WTC11 (cell line): ENCODE measurements around the gene CD3G. TPM values are rescaled to one million over a fixed set of nuclear protein-coding genes. Genes with fewer than 3 reads are reported as not detected.

Experiments
- ATAC-seq: fragments of 200-7000 bp; cut with Tn5 transposase; 2 replicates; pipeline ENCODE4 v1.10.0; 2021; ENCODE audit warnings: mild to moderate bottlenecking, moderate library complexity
- CTCF ChIA-PET: fragments of 300-600 bp; sonication (Branson Sonifier 250); formaldehyde crosslinking; loops from one replicate; lab custom pipeline; 2021; ENCODE audit warnings: antibody characterized with exemption; lab: Charles Lee
- POLR2A ChIA-PET: fragments of 350-600 bp; sonication (Branson Sonifier 250); formaldehyde crosslinking; loops from one replicate; lab custom pipeline; 2021; ENCODE audit warnings: antibody characterized with exemption; lab: Charles Lee
- DNase-seq: peaks from one replicate; pipeline ENCODE4 v3.0.0; 2021; ENCODE audit warnings: low spot score
- H3K27ac Mint-ChIP-seq: 2 replicates; pipeline ENCODE4 v1.8.0; 2021; ENCODE audit warnings: mixed read lengths
- H3K27me3 Mint-ChIP-seq: 2 replicates; pipeline ENCODE4 v1.8.0; 2021; ENCODE audit warnings: low read depth, mild to moderate bottlenecking, moderate library complexity, mixed read lengths
- H3K36me3 Mint-ChIP-seq: 2 replicates; pipeline ENCODE4 v1.8.0; 2021; ENCODE audit warnings: mixed read lengths
- H3K4me1 Mint-ChIP-seq: 2 replicates; pipeline ENCODE4 v1.8.0; 2022; ENCODE audit warnings: mixed read lengths
- H3K4me3 Mint-ChIP-seq: 2 replicates; pipeline ENCODE4 v1.8.0; 2021; ENCODE audit warnings: mild to moderate bottlenecking, moderate library complexity, mixed read lengths
- H3K9me3 Mint-ChIP-seq: 2 replicates; pipeline ENCODE4 v1.8.0; 2021; ENCODE audit warnings: mixed read lengths
- ETV6 ChIP-seq: sonication (generic); formaldehyde crosslinking; IDR thresholded peaks from 2 replicates; pipeline ENCODE4 v1.8.1; 2022; ENCODE audit warnings: mild to moderate bottlenecking, missing genetic modification reagents
- FOXJ3 ChIP-seq: sonication (generic); formaldehyde crosslinking; IDR thresholded peaks from 2 replicates; pipeline ENCODE4 v1.9.0; 2021; ENCODE audit warnings: missing genetic modification reagents, mild to moderate bottlenecking, borderline replicate concordance
- FOXK1 ChIP-seq: sonication (generic); formaldehyde crosslinking; IDR thresholded peaks from 2 replicates; pipeline ENCODE4 v1.8.0; 2022; ENCODE audit warnings: mild to moderate bottlenecking, moderate library complexity, missing genetic modification reagents
- GABPB1 ChIP-seq: sonication (generic); formaldehyde crosslinking; IDR thresholded peaks from 2 replicates; pipeline ENCODE4 v1.8.1; 2023; ENCODE audit warnings: mild to moderate bottlenecking, missing genetic modification reagents
- HMGA2 ChIP-seq: fragments of 250-450 bp; sonication (Bioruptor Pico); IDR thresholded peaks from 2 replicates; pipeline ENCODE4 v1.4.0; 2021; ENCODE audit warnings: mild to moderate bottlenecking, moderate library complexity
- HMGXB4 ChIP-seq: sonication (generic); formaldehyde crosslinking; IDR thresholded peaks from 2 replicates; pipeline ENCODE4 v1.8.1; 2023; ENCODE audit warnings: mild to moderate bottlenecking, moderate library complexity, missing genetic modification reagents
- MYBL2 ChIP-seq: sonication (generic); formaldehyde crosslinking; IDR thresholded peaks from 2 replicates; pipeline ENCODE4 v1.8.1; 2023; ENCODE audit warnings: mild to moderate bottlenecking, moderate library complexity, missing genetic modification reagents
- NFATC4 ChIP-seq: fragments of 250-450 bp; sonication (Bioruptor Pico); IDR thresholded peaks from 2 replicates; pipeline ENCODE4 v1.9.0; 2021; ENCODE audit warnings: mild to moderate bottlenecking
- NR3C1 ChIP-seq: sonication (generic); formaldehyde crosslinking; conservative IDR thresholded peaks from 2 replicates; pipeline ENCODE4 v1.8.1; 2023; ENCODE audit warnings: low read depth, mild to moderate bottlenecking, missing genetic modification reagents
- RELA ChIP-seq: sonication (generic); formaldehyde crosslinking; IDR thresholded peaks from 2 replicates; pipeline ENCODE4 v1.8.1; 2022; ENCODE audit warnings: missing genetic modification reagents, mild to moderate bottlenecking, borderline replicate concordance
- SMAD4 ChIP-seq: sonication (generic); formaldehyde crosslinking; IDR thresholded peaks from 2 replicates; pipeline ENCODE4 v1.8.0; 2022; ENCODE audit warnings: mild to moderate bottlenecking, missing genetic modification reagents
- TEAD1 ChIP-seq: sonication (generic); formaldehyde crosslinking; IDR thresholded peaks from 2 replicates; pipeline ENCODE4 v1.8.0; 2022; ENCODE audit warnings: mild to moderate bottlenecking, missing genetic modification reagents
- total RNA-seq: library from RNA; stranded (reverse); gene quantifications from 3 replicates; pipeline ENCODE4 v1.2.3, GENCODE V29; 2021
- TF ChIP-seq, protein P1 (sequence below): sonication (generic); formaldehyde crosslinking; IDR thresholded peaks from 2 replicates; pipeline ENCODE4 v1.8.1; 2022; ENCODE audit warnings: mild to moderate bottlenecking, missing genetic modification reagents, moderate library complexity, borderline replicate concordance
- TF ChIP-seq, protein P2 (sequence below): sonication (generic); formaldehyde crosslinking; IDR thresholded peaks from 2 replicates; pipeline ENCODE4 v1.8.0; 2022; ENCODE audit warnings: mild to moderate bottlenecking, missing genetic modification reagents
- TF ChIP-seq, protein P3 (sequence below): fragments of 200-600 bp; IDR thresholded peaks from 2 replicates; pipeline ENCODE4 v1.8.0; 2022; ENCODE audit warnings: antibody characterized with exemption
- TF ChIP-seq, protein P4 (sequence below): fragments of 250-450 bp; sonication (Bioruptor Pico); conservative IDR thresholded peaks from 2 replicates; pipeline ENCODE4 v1.9.0; 2021; ENCODE audit warnings: mild to moderate bottlenecking

Gene CD3G
- total RNA-seq, 1 experiment from 2014 or later, result 0.20 TPM

DNA sequence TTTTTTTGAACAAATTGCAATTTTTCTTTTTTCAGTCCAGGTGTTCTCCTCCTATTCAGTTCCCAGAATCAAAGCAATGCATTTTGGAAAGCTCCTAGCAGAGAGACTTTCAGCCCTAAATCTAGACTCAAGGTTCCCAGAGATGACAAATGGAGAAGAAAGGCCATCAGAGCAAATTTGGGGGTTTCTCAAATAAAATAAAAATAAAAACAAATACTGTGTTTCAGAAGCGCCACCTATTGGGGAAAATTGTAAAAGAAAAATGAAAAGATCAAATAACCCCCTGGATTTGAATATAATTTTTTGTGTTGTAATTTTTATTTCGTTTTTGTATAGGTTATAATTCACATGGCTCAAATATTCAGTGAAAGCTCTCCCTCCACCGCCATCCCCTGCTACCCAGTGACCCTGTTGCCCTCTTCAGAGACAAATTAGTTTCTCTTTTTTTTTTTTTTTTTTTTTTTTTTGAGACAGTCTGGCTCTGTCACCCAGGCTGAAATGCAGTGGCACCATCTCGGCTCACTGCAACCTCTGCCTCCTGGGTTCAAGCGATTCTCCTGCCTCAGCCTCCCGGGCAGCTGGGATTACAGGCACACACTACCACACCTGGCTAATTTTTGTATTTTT is 9.1 kb downstream of the CD3G start:
- H3K27ac Mint-ChIP-seq, result no peak overlapping the region
- H3K27me3 Mint-ChIP-seq, result peaks cover 31% of the 10 kb centered on the region
- no peak overlapping the region for H3K4me3 Mint-ChIP-seq
- H3K9me3 Mint-ChIP-seq, result no peaks in the 10 kb centered on the region
- peaks cover 6% of the 10 kb centered on the region; the same call in 1 of the 2 replicates for H3K4me1 Mint-ChIP-seq
- ChIA-PET POLR2A (no interaction called here), CTCF (interaction anchor here (0.7 to 1.6 kb wide), 4 partner anchors 58 to 204 kb away, joined by 4 to 5 read pairs (median 4); no protein-coding TSS in a partner anchor)
- H3K36me3 Mint-ChIP-seq, result no peaks in the 10 kb centered on the region
- TF ChIP-seq TEAD1 (no peak), FOXJ3 (no peak), MYBL2 (CRISPR knock-in tag) (no peak), NFATC4 (CRISPR knock-in tag) (no peak), ETV6 (no peak)
- TF ChIP-seq, protein P1, sequence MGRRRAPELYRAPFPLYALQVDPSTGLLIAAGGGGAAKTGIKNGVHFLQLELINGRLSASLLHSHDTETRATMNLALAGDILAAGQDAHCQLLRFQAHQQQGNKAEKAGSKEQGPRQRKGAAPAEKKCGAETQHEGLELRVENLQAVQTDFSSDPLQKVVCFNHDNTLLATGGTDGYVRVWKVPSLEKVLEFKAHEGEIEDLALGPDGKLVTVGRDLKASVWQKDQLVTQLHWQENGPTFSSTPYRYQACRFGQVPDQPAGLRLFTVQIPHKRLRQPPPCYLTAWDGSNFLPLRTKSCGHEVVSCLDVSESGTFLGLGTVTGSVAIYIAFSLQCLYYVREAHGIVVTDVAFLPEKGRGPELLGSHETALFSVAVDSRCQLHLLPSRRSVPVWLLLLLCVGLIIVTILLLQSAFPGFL, result no peak
- TF ChIP-seq, protein P2, sequence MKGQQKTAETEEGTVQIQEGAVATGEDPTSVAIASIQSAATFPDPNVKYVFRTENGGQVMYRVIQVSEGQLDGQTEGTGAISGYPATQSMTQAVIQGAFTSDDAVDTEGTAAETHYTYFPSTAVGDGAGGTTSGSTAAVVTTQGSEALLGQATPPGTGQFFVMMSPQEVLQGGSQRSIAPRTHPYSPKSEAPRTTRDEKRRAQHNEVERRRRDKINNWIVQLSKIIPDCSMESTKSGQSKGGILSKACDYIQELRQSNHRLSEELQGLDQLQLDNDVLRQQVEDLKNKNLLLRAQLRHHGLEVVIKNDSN (CRISPR knock-in tag), result no peak
- no peak for DNase-seq
- ATAC-seq, result no peak

DNA sequence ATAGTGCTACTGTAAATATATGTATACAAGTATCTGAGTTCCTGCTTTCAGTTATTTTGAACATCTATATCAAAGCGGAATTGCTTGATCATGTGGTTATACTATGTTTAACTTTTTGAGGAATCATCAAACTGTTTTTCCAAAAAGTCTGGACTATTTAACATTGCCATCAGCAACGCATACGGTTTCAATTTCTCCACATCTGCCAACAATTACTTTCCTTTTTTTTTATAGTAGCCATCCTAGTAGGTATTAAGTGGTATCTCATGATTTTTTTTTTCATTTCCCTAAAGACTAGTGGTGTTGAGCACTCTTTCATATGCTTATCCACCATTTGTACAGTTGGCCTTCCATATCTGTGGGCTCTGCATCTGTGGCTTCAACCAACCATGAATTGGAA is 13.9 kb downstream of the CD3G start:
- Mint-ChIP-seq H3K4me1 (peaks cover 4% of the 10 kb centered on the region), H3K9me3 (0 out of 2 replicates have a peak, but pooled peaks cover 3% of the 10 kb centered on the region), H3K27me3 (peaks cover 16% of the 10 kb centered on the region), H3K4me3 (no peak overlapping the region), H3K36me3 (no peaks in the 10 kb centered on the region)
- POLR2A ChIA-PET, result no interaction called here
- DNase-seq, result no peak
- ATAC-seq, result no peak
- no peak for TF ChIP-seq NFATC4 (CRISPR knock-in tag)
- TF ChIP-seq HMGA2 (CRISPR knock-in tag), result no peak
- TF ChIP-seq GABPB1, result no peak
- no peak for TF ChIP-seq FOXK1 (CRISPR knock-in tag)
- TF ChIP-seq, protein P3, sequence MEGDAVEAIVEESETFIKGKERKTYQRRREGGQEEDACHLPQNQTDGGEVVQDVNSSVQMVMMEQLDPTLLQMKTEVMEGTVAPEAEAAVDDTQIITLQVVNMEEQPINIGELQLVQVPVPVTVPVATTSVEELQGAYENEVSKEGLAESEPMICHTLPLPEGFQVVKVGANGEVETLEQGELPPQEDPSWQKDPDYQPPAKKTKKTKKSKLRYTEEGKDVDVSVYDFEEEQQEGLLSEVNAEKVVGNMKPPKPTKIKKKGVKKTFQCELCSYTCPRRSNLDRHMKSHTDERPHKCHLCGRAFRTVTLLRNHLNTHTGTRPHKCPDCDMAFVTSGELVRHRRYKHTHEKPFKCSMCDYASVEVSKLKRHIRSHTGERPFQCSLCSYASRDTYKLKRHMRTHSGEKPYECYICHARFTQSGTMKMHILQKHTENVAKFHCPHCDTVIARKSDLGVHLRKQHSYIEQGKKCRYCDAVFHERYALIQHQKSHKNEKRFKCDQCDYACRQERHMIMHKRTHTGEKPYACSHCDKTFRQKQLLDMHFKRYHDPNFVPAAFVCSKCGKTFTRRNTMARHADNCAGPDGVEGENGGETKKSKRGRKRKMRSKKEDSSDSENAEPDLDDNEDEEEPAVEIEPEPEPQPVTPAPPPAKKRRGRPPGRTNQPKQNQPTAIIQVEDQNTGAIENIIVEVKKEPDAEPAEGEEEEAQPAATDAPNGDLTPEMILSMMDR, result no peak
- TF ChIP-seq HMGXB4 (CRISPR knock-in tag), result no peak
- TF ChIP-seq SMAD4, result no peak
- no peak for TF ChIP-seq NR3C1 (CRISPR knock-in tag)
- no peak for TF ChIP-seq MYBL2 (CRISPR knock-in tag)
- TF ChIP-seq, protein P4, sequence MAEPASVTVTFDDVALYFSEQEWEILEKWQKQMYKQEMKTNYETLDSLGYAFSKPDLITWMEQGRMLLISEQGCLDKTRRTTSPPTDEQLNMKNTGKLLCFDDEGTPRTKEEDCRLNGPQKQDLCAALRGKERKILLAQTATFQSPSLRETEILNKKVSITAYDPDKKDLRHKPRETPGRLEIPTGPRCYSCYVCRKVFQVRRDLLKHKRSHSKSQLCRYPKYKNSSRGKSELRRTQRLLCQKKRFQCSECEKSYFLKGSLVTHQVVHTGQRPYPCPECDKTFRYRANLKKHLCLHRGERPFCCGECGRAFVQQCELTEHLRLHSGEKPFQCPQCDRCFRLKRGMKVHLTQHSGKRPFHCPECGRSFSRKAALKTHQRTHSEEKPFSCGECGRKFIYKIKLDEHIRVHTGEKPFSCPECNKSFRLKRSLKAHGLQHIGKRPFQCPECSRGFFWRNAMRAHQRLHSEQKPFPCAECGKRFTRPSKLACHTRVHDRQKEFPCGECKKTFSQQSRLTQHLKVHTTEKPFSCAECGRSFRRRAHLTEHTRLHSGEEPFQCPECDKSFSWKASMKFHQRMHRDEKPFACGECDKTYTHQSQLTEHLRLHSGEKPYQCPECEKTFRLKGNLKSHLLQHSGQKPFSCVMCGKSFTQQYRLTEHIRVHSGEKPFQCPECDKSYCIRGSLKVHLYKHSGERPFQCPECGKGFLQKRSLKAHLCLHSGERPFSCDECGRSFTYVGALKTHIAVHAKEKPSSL (CRISPR knock-in tag), result no peak
- TF ChIP-seq RELA, result no peak
- TF ChIP-seq, all 79 proteins: peak for 0
- CTCF ChIA-PET, result no interaction called here
- H3K27ac Mint-ChIP-seq, result no peak overlapping the region
